BE2C (cell line): ENCODE data around the gene SLC24A1.
"Not testable (repeated sequence)": the region's sequence is repeated elsewhere in the genome, so short reads cannot be mapped to it uniquely, and the experiment has no call there.

ENCODE experiments used
- DNase-seq: peaks from one replicate; pipeline ENCODE4 v3.0.0-alpha.2; 2020
- H3K27me3 ChIP-seq: fragments of 250-450 bp; sonication (Bioruptor Pico); 2 replicates; pipeline ENCODE4 v1.5.1; 2020; ENCODE audit warnings: mild to moderate bottlenecking
- H3K36me3 ChIP-seq: fragments of 250-450 bp; sonication (Bioruptor Pico); 2 replicates; pipeline ENCODE4 v1.5.1; 2020; ENCODE audit warnings: mild to moderate bottlenecking
- H3K4me1 ChIP-seq: fragments of 250-450 bp; sonication (Bioruptor Pico); 2 replicates; pipeline ENCODE4 v1.5.1; 2020
- H3K4me3 ChIP-seq: 2 replicates; pipeline ENCODE4 v1.5.1; 2011; ENCODE audit warnings: low read depth, low read length
- H3K9me3 ChIP-seq: fragments of 250-450 bp; sonication (Bioruptor Pico); 2 replicates; pipeline ENCODE4 v1.5.1; 2020
- TF ChIP-seq, protein P1 (sequence below): IDR thresholded peaks from 2 replicates; pipeline ENCODE4 v1.5.1; 2012; ENCODE audit warnings: mild to moderate bottlenecking, low read depth, low read length

Gene SLC24A1

DNA sequence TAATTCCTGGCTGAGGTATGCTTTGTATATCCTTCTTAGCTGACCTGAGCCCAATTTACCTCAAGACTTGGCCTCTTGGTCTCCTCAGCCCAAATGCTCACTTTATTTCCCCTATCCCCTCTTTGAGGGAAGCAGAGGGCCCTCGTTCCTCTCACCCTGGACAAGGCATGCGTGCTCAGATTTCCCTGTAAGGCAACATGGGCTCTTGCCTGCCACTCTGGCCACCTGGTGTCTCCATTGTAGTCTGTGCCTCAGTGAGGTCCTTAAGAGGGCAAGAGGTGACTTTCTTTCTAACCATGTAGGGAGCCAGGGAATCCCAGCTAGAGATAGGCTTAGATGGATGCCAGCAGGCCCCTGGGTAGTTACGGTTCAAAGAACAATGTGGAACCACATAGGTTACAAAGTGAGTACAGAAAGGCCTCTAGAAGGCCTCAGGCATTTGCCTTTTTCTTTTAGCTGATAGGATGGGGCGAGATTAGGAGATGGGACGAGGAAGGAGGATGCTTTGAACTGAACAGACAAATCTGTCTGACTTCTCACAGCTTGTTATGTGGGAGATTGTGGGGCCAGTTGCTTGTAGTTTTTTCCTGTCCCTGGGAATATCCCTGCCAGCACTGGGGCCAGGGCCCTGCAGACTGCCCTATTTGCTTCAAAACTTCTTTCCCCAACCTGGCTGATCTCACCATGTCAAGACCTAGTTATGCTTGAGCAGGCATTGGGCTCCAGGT lies 9.7 kb upstream of the SLC24A1 start:
- TF ChIP-seq, protein P1, sequence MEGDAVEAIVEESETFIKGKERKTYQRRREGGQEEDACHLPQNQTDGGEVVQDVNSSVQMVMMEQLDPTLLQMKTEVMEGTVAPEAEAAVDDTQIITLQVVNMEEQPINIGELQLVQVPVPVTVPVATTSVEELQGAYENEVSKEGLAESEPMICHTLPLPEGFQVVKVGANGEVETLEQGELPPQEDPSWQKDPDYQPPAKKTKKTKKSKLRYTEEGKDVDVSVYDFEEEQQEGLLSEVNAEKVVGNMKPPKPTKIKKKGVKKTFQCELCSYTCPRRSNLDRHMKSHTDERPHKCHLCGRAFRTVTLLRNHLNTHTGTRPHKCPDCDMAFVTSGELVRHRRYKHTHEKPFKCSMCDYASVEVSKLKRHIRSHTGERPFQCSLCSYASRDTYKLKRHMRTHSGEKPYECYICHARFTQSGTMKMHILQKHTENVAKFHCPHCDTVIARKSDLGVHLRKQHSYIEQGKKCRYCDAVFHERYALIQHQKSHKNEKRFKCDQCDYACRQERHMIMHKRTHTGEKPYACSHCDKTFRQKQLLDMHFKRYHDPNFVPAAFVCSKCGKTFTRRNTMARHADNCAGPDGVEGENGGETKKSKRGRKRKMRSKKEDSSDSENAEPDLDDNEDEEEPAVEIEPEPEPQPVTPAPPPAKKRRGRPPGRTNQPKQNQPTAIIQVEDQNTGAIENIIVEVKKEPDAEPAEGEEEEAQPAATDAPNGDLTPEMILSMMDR = no peak
- H3K9me3 ChIP-seq = no peaks in the 10 kb centered on the region
- no peaks in the 10 kb centered on the region for H3K36me3 ChIP-seq
- H3K4me3 ChIP-seq = peak overlapping the region; percentile 84
- no peak for DNase-seq
- no peaks in the 10 kb centered on the region for H3K4me1 ChIP-seq
- H3K27me3 ChIP-seq = no peaks in the 10 kb centered on the region

DNA sequence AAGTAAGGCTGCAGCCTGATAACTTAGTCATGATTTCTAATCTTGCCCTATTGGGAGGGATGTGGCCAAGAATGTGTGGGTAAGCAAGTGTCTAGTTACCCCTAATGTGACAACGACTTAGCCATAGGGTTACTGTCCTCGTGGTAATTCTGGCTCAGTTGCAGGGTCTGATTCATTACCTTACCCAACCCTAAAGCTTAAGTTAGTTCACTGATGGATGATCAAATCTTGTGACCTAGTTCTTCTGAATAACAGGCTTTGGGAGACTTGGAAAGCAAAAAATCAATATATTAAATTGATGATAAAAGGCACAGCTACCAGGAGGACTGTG lies 9.2 kb upstream of the SLC24A1 start:
- no peaks in the 10 kb centered on the region for H3K4me1 ChIP-seq
- TF ChIP-seq, protein P1 = no peak
- DNase-seq = no peak
- H3K27me3 ChIP-seq = no peaks in the 10 kb centered on the region
- no peaks in the 10 kb centered on the region for H3K36me3 ChIP-seq
- no peak overlapping the region for H3K4me3 ChIP-seq
- H3K9me3 ChIP-seq = no peaks in the 10 kb centered on the region

DNA sequence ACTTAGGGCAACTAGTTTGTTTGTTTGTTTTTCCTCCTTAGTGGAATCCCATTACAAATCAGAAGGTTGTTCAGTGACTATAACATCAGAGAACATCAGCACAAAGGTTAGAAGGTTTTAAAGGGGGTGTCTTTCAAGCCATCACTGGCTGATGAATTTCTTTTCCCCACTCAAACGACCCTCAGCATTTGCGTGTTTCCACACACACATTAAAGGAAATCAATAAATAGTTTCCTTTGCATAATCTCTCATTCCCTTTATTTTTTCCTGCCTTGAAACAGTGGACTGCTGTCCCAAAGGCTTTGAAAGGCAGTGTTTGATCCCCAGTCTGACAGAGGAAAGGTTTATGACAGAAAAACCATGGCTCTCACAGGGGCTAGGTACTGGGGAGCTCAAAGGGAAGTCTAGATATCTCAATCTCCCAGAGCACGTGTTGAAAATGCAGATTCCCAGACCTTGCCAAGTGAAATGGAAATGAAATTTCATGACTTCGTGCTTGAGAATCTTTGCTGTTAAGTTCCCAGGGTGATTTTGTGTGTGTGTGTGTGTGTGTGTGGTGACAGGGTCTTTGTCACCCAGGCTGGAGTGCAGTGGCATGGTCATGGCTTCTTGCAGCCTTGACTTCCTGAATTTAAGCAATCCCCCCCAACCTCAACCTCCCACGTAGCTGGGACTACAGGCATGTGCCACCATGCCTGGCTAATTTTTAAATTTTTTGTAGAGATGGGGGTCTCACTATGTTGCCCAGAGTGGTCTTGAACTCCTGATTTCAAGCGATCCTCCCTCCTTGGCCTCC lies 8.6 kb upstream of the SLC24A1 start:
- no peak overlapping the region for H3K4me3 ChIP-seq
- no peaks in the 10 kb centered on the region for H3K27me3 ChIP-seq
- TF ChIP-seq, protein P1 = no peak
- no peaks in the 10 kb centered on the region for H3K36me3 ChIP-seq
- no peaks in the 10 kb centered on the region for H3K9me3 ChIP-seq
- DNase-seq = no peak
- no peaks in the 10 kb centered on the region for H3K4me1 ChIP-seq

GRCh38 chr15:65615887-65616286 lies 5.9 kb upstream of the SLC24A1 start:
- H3K4me1 ChIP-seq, H3K36me3 ChIP-seq, DNase-seq, H3K9me3 ChIP-seq, H3K27me3 ChIP-seq, H3K4me3 ChIP-seq: not testable (repeated sequence)

DNA sequence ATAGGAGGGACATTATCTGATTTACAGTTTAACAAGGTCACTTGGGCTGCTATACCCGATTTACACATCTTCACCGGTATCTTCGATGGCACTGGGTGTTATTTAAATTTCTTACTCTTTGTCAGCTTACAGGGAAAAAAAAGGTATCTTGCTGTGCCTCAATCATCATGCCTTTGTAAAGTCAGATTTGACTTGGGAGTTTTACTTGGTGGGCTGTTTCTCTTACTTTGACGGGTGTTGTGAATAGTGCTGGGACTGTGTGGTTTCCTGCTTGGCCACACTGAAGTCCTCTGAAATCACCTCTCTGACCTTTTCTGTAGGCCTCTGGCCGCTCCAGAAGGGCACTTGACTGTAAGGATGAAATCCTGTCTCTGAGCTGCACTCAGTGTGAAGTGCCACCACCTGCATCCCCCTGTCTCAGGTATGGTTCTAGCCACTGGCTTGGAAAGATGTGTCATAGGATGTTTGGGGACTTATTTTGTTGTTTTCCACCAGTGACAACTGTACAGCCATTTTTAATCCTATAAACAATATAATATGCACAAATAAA lies 3.1 kb upstream of the SLC24A1 start:
- Histone ChIP-seq H3K4me3 (no peak overlapping the region), H3K4me1 (no peaks in the 10 kb centered on the region), H3K36me3 (no peaks in the 10 kb centered on the region), H3K27me3 (no peaks in the 10 kb centered on the region), H3K9me3 (no peaks in the 10 kb centered on the region)
- no peak for DNase-seq
- TF ChIP-seq, protein P1 = no peak

DNA sequence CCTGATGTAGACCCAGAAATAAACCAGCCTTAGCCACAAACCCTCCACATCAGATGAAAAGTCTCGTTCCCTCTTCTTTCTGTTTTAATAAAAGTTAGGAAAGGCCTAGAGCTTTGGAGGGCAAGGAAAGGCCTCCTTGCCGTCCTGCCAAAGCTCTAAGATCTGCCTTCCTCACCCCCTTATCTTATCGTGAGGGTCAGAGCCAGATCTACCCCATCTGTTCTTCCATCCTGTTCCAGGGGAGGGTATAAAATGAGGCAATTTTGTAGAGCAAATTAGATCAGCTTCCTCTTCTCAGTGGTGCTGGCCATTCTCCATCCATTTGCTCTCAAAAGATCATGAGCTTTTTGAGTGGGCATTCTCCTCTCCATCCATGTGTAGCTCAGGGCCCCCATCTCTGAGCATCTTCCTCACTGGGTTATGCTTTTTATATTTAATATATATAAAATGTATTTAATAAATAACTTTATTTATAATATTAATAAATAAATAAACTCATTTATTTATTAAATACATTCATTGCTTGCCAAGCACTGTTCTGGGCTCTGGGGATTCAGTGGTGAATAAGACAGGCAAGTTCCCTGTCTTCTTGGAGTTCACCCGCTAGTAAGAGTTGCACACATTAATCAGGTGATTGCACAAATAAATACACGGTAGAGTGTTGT lies 2.0 kb upstream of the SLC24A1 start:
- Histone ChIP-seq H3K9me3 (no peaks in the 10 kb centered on the region), H3K27me3 (no peaks in the 10 kb centered on the region), H3K36me3 (no peaks in the 10 kb centered on the region), H3K4me1 (no peaks in the 10 kb centered on the region), H3K4me3 (no peak overlapping the region)
- TF ChIP-seq, protein P1 = no peak
- no peak for DNase-seq
